PFSK-1 (cell line): ENCODE results near the gene MSX2.

Experiments used
- FOXP2 ChIP-seq: optimal IDR thresholded peaks from 2 replicates; pipeline ENCODE3; 2011; ENCODE audit warnings: borderline replicate concordance, control low read depth, inconsistent platforms; ENCODE audit not compliant: insufficient read depth; ENCODE audit errors: extremely low read length, extremely low read depth
- POLR2AphosphoS5 ChIP-seq: IDR thresholded peaks from 2 replicates; pipeline ENCODE4 v1.6.1; 2012; ENCODE audit warnings: low read depth, mild to moderate bottlenecking, control low read depth, low read length, moderate library complexity
- SIN3A ChIP-seq: IDR thresholded peaks from 2 replicates; pipeline ENCODE4 v1.6.1; 2012; ENCODE audit warnings: mild to moderate bottlenecking, low read length, moderate library complexity, borderline replicate concordance; ENCODE audit not compliant: insufficient read depth
- TAF1 ChIP-seq: IDR thresholded peaks from 2 replicates; pipeline ENCODE4 v1.6.1; 2012; ENCODE audit warnings: low read length, control low read depth, borderline replicate concordance; ENCODE audit not compliant: insufficient read depth
- TF ChIP-seq, protein P1 (sequence below), 2 experiments: IDR thresholded peaks; 2 replicates each; pipeline versions ENCODE4 v1.6.1 to v1.8.0; 2011 to 2012; ENCODE audit warnings: low read depth in 2 of 2, low read length in 2 of 2, control low read depth in 1 of 2, inconsistent platforms in 1 of 2, mild to moderate bottlenecking in 1 of 2, moderate library complexity in 1 of 2; ENCODE audit not compliant: insufficient read depth in 1 of 2

Gene MSX2

DNA sequence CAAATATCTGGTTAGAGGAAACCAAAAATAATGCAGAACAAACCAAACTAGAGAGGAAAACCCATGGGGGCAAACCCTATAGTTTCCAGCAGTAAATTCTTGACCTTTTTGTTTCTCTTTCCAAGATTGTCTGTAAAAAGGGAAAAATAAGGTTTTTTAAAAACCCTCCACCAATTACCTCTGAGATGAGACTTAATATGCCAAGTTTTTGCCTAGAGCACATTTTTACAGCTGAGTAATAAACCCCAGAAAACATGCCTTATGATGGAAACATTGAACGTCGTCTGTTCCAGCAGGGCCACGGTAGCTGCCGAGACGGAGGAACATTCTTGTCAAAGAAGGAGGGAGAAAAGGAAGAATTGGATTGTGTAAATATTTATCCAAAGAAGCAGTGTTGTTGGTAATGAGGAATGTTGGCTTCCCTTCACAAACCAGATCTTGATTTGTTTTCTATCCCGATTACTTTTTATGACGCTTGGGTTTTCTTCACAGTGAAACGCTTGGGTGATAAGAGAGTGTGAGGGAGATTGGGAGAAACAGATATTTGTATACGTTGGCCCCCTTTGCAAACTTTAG, 17.3 kb upstream of the MSX2 start:
- TF ChIP-seq TAF1 (no peak), FOXP2 (no peak), POLR2AphosphoS5 (no peak), SIN3A (no peak)
- TF ChIP-seq, protein P1, sequence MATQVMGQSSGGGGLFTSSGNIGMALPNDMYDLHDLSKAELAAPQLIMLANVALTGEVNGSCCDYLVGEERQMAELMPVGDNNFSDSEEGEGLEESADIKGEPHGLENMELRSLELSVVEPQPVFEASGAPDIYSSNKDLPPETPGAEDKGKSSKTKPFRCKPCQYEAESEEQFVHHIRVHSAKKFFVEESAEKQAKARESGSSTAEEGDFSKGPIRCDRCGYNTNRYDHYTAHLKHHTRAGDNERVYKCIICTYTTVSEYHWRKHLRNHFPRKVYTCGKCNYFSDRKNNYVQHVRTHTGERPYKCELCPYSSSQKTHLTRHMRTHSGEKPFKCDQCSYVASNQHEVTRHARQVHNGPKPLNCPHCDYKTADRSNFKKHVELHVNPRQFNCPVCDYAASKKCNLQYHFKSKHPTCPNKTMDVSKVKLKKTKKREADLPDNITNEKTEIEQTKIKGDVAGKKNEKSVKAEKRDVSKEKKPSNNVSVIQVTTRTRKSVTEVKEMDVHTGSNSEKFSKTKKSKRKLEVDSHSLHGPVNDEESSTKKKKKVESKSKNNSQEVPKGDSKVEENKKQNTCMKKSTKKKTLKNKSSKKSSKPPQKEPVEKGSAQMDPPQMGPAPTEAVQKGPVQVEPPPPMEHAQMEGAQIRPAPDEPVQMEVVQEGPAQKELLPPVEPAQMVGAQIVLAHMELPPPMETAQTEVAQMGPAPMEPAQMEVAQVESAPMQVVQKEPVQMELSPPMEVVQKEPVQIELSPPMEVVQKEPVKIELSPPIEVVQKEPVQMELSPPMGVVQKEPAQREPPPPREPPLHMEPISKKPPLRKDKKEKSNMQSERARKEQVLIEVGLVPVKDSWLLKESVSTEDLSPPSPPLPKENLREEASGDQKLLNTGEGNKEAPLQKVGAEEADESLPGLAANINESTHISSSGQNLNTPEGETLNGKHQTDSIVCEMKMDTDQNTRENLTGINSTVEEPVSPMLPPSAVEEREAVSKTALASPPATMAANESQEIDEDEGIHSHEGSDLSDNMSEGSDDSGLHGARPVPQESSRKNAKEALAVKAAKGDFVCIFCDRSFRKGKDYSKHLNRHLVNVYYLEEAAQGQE (IDR thresholded peaks at IDR 0.05; ENCODE audit: insufficient read depth in 1 of 2, low read depth in 2 of 2, low read length in 2 of 2): no peak

DNA sequence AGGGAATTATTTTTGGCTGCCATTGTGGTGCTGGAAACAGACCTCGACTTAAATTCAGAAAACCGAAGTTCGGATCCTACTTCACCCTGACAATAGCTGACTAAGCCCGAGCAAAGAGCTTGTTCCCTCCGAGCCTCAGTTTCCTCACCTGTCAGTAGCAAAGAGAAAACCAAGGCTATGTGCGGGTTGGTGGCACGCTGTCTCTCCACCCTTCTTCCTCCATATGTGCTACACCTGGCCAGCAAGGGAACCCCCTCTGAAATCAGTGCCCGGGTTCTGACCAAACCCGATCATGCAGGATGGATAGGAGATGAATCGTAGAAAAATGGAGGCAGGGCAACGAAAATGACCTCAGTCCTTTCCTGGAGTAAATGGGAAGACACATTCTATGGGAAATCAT, 16.7 kb upstream of the MSX2 start:
- TF ChIP-seq, protein P1 (IDR thresholded peaks at IDR 0.05; ENCODE audit: insufficient read depth in 1 of 2, low read depth in 2 of 2, low read length in 2 of 2): no peak
- TF ChIP-seq SIN3A: no peak
- TF ChIP-seq TAF1: no peak
- no peak for TF ChIP-seq FOXP2
- TF ChIP-seq POLR2AphosphoS5: no peak

DNA sequence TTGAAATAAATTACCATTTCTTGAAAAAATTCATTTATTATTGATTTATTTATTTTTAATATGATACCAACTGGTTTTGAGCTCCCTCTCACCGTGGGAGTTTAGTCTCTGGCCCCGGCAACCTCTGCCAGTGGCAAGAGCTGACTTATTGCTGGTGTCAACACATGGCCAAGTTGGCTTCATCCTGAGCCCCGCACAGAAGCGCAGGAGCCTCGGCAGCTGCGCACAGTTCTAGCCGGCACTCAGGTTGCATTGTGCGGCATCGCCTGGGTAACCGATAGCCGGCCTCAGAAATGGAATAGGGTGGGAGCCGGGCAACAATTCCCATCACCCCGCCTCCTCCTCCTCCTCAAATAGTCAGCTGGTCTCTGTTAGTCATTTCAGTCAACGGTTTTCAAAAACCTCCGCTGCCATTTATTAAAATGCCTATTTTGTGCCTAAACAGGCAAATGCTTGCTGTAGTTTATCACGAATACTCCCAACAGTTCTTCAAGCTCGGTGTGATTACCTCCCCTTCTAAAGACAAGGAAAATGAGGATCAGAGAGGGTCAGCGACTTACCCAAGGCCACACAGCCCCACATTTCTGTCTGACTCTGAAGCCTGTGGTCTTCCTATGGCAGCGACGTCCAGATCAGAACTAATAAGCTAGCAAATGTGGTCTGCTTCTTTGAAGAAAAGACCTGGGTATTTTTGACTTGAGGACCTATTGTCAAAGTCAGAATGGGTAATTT, 15.7 kb upstream of the MSX2 start:
- TF ChIP-seq SIN3A (no peak), TAF1 (no peak)

DNA sequence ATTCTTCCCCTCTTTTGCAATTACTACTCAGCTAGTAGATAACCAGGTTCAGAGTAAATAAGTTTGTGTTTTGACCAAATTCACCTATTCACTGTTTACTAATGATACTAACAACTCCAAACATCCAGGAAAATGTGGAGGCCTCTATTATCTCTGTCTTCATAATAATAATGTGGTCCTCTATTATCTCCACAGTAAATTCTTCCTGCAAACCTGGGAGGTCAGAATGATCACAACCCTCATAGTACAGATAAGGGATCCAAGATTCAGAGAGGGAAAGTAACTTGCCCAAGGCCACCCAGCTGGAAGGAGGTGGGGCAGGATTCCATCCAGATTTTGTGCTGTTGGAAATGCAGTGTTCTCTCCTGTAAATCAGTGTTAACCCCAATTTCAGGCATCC, 9.6 kb upstream of the MSX2 start:
- TF ChIP-seq POLR2AphosphoS5: no peak
- no peak for TF ChIP-seq FOXP2
- TF ChIP-seq TAF1: no peak
- no peak for TF ChIP-seq SIN3A
- TF ChIP-seq, protein P1 (IDR thresholded peaks at IDR 0.05; ENCODE audit: insufficient read depth in 1 of 2, low read depth in 2 of 2, low read length in 2 of 2): no peak

DNA sequence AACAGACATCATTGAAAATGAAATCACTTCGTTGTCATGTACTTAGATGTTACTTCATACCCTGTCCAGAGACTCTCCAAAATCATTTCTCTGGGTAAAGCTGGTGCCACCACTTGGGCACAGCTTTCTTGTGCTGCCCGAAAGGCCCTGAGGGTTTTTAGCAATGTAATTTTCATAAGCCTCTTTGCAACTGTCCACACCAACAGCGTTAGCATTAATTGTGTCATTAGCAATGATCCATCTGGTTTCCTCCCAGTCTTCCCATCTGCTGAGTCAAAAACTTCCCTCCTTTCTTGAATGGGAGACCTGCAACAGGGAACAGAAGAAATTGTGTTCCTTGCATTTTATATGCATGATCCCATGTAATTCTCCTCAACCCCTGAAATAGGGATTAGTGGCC, 8.6 kb upstream of the MSX2 start:
- TF ChIP-seq FOXP2 (no peak), SIN3A (no peak), POLR2AphosphoS5 (no peak), TAF1 (no peak)
- TF ChIP-seq, protein P1 (IDR thresholded peaks at IDR 0.05; ENCODE audit: insufficient read depth in 1 of 2, low read depth in 2 of 2, low read length in 2 of 2): no peak
